Omental fat pad (tissue), 4 donors: ENCODE measurements around the gene CEP83. TPM values are rescaled to one million over a fixed set of nuclear protein-coding genes. Genes with fewer than 3 reads are reported as not detected.

ENCODE experiments used
- ATAC-seq: fragments of 150-250 bp; one replicate; pipeline ENCODE4 v1.9.1; 2016; ENCODE audit warnings: mild to moderate bottlenecking, moderate library complexity; ENCODE audit not compliant: low FRiP score
- DNase-seq: peaks from one replicate; pipeline ENCODE4 v3.0.0-alpha.2; 2019; ENCODE audit warnings: low spot score
- total RNA-seq, 4 donors: library from RNA; depleted of rRNA; stranded (reverse); fragments of >200 nt; gene quantifications; one replicate each; pipeline ENCODE4 v1.1.0, GENCODE V29; 2016
- TF ChIP-seq, protein P1 (sequence below), 3 donors: fragments of 450-650 bp; IDR thresholded peaks; one replicate each; pipeline ENCODE4 v1.5.1; 2016 to 2017; ENCODE audit warnings: antibody characterized with exemption in 3 of 3, mild to moderate bottlenecking in 3 of 3, moderate library complexity in 2 of 3

Gene CEP83
- total RNA-seq, 4 donors from 2014 or later, result 11.0 to 42.4 (median 20.0) TPM

DNA sequence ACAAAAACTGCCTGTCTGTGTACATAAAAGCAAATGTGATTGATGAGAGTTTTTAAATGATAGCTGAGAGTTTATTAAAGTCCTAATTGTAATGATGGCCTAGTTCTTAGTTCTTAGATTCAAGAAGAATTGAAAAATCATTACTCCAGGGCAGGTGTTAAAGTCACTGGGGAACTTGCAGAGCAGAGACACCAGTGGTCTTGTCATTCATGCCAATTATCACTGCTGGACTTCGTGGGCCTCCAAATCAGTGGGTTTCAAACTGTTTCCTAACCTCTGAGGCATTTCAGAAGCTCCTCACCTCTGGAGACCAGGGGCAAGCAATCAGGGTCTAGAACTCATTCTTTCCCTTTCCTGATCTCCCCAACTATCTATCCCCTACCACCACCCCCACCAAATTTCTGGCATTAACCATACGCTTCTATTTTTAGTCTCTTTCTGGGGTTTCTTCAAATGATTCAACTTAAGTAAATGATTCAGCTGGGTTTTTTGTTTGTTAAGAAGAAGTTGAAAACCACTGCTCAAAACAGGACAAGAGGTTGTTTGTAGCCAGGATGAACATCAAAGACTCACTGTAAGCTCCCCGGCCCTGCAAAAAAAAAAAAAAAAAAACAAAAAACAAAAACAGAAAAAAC lies 80.1 kb downstream of the CEP83 start:
- DNase-seq, result no peak
- ATAC-seq, result no peak
- TF ChIP-seq, protein P1, sequence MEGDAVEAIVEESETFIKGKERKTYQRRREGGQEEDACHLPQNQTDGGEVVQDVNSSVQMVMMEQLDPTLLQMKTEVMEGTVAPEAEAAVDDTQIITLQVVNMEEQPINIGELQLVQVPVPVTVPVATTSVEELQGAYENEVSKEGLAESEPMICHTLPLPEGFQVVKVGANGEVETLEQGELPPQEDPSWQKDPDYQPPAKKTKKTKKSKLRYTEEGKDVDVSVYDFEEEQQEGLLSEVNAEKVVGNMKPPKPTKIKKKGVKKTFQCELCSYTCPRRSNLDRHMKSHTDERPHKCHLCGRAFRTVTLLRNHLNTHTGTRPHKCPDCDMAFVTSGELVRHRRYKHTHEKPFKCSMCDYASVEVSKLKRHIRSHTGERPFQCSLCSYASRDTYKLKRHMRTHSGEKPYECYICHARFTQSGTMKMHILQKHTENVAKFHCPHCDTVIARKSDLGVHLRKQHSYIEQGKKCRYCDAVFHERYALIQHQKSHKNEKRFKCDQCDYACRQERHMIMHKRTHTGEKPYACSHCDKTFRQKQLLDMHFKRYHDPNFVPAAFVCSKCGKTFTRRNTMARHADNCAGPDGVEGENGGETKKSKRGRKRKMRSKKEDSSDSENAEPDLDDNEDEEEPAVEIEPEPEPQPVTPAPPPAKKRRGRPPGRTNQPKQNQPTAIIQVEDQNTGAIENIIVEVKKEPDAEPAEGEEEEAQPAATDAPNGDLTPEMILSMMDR (IDR thresholded peaks at IDR 0.05), result no peak

GRCh38 chr12:94377599-94377998 lies 82.1 kb downstream of the CEP83 start:
- ATAC-seq (no peak), DNase-seq (no peak)
- TF ChIP-seq, protein P1 (IDR thresholded peaks at IDR 0.05), result no peak

- ATAC-seq, result no peak
Measured at GRCh38 chr12:94374124-94374523, 85.5 kb downstream of the CEP83 start.

DNA sequence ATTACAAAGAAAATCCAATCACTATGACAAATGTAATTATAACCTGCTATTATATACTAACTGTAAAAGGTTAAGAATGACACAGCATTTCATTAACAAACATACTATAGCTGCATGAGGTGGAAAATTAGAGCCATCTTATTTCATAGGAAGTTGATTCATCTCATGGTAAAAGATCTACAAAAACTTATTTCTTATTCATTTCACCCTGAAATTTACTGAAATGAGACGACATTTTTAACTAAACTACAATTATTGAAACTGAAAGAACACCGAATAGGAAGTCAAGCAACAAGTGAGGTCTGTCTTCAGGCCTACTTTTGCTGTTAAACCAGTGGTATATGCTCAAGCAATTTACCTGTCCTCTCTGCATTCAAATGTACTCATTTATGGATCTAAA lies 87.2 kb downstream of the CEP83 start:
- no peak for ATAC-seq
- TF ChIP-seq, protein P1 (IDR thresholded peaks at IDR 0.05), result no peak
- DNase-seq, result no peak

More at GRCh38 chr12:94374124-94374523, 85.5 kb downstream of the CEP83 start:
- DNase-seq, result no peak
- TF ChIP-seq, protein P1 (IDR thresholded peaks at IDR 0.05), result no peak

- TF ChIP-seq, protein P1 (IDR thresholded peaks at IDR 0.05), result no peak
- DNase-seq (no peak), ATAC-seq (no peak)
Measured at GRCh38 chr12:94362653-94363052, 97.0 kb downstream of the CEP83 start.

GRCh38 chr12:94359761-94360160 lies 99.9 kb downstream of the CEP83 start:
- DNase-seq (no peak), ATAC-seq (no peak)
- TF ChIP-seq, protein P1 (IDR thresholded peaks at IDR 0.05), result no peak

GRCh38 chr12:94353130-94353529 lies 106.5 kb downstream of the CEP83 start:
- TF ChIP-seq, protein P1 (IDR thresholded peaks at IDR 0.05), result no peak
- DNase-seq, result no peak

More at GRCh38 chr12:94353130-94353529, 106.5 kb downstream of the CEP83 start:
- no peak for ATAC-seq
